ENCODE results near the gene ISCU. TPM values are rescaled to one million over a fixed set of nuclear protein-coding genes. Genes with fewer than 3 reads are reported as not detected.
"Not testable (repeated sequence)": the region's sequence is repeated elsewhere in the genome, so short reads cannot be mapped to it uniquely, and the experiment has no call there.

ISCU gene
- total RNA-seq, 1 donor from 2014 or later, result 67.8 TPM

- H3K4me3 Mint-ChIP-seq (ENCODE audit: unreplicated experiment), result no peak overlapping the region
- H3K4me1 Mint-ChIP-seq (ENCODE audit: unreplicated experiment), result no peaks in the 10 kb centered on the region
- peaks cover 31% of the 10 kb centered on the region for H3K36me3 Mint-ChIP-seq (ENCODE audit: low read depth, unreplicated experiment)
- no peaks in the 10 kb centered on the region for H3K9me3 Mint-ChIP-seq (ENCODE audit: unreplicated experiment)
- H3K27me3 Mint-ChIP-seq (ENCODE audit: unreplicated experiment), result no peaks in the 10 kb centered on the region
- TF ChIP-seq CTCF (IDR thresholded peaks at IDR 0.05; ENCODE audit: unreplicated experiment), result no peak
- DNase-seq (ENCODE audit: low spot score), result no peak
- H3K27ac Mint-ChIP-seq (ENCODE audit: unreplicated experiment), result no peak overlapping the region
Observed at GRCh38 chr12:108543652-108544051, 18.7 kb upstream of the ISCU start.

- no peak for DNase-seq (ENCODE audit: low spot score)
- H3K4me1 Mint-ChIP-seq (ENCODE audit: unreplicated experiment), result peaks cover 8% of the 10 kb centered on the region
- no peak overlapping the region for H3K27ac Mint-ChIP-seq (ENCODE audit: unreplicated experiment)
- no peaks in the 10 kb centered on the region for H3K27me3 Mint-ChIP-seq (ENCODE audit: unreplicated experiment)
- H3K9me3 Mint-ChIP-seq (ENCODE audit: unreplicated experiment), result no peaks in the 10 kb centered on the region
- no peak overlapping the region for H3K4me3 Mint-ChIP-seq (ENCODE audit: unreplicated experiment)
- TF ChIP-seq CTCF (IDR thresholded peaks at IDR 0.05; ENCODE audit: unreplicated experiment), result no peak
- peaks cover 27% of the 10 kb centered on the region for H3K36me3 Mint-ChIP-seq (ENCODE audit: low read depth, unreplicated experiment)
Observed at GRCh38 chr12:108547686-108548085, 14.7 kb upstream of the ISCU start.

GRCh38 chr12:108548954-108549521 is 13.4 kb upstream of the ISCU start:
- no peak overlapping the region for H3K4me3 Mint-ChIP-seq (ENCODE audit: unreplicated experiment)

GRCh38 chr12:108551535-108551934 is 10.9 kb upstream of the ISCU start:
- Mint-ChIP-seq H3K27me3 (ENCODE audit: unreplicated experiment) (no peaks in the 10 kb centered on the region), H3K36me3 (ENCODE audit: low read depth, unreplicated experiment) (peaks cover 8% of the 10 kb centered on the region), H3K9me3 (ENCODE audit: unreplicated experiment) (no peaks in the 10 kb centered on the region), H3K27ac (ENCODE audit: unreplicated experiment) (no peak overlapping the region), H3K4me3 (ENCODE audit: unreplicated experiment) (no peak overlapping the region), H3K4me1 (ENCODE audit: unreplicated experiment) (peaks cover 16% of the 10 kb centered on the region)
- DNase-seq (ENCODE audit: low spot score), result no peak
- no peak for TF ChIP-seq CTCF (IDR thresholded peaks at IDR 0.05; ENCODE audit: unreplicated experiment)

More at GRCh38 chr12:108548954-108549521, 13.4 kb upstream of the ISCU start:
- Mint-ChIP-seq H3K27ac (ENCODE audit: unreplicated experiment) (no peak overlapping the region), H3K9me3 (ENCODE audit: unreplicated experiment) (no peaks in the 10 kb centered on the region), H3K4me1 (ENCODE audit: unreplicated experiment) (peaks cover 8% of the 10 kb centered on the region), H3K27me3 (ENCODE audit: unreplicated experiment) (no peaks in the 10 kb centered on the region), H3K36me3 (ENCODE audit: low read depth, unreplicated experiment) (peaks cover 20% of the 10 kb centered on the region)
- TF ChIP-seq CTCF (IDR thresholded peaks at IDR 0.05; ENCODE audit: unreplicated experiment), result no peak
- DNase-seq (ENCODE audit: low spot score), result no peak

- Mint-ChIP-seq H3K27me3 (ENCODE audit: unreplicated experiment) (peaks cover 1% of the 10 kb centered on the region), H3K36me3 (ENCODE audit: low read depth, unreplicated experiment) (no peaks in the 10 kb centered on the region), H3K4me1 (ENCODE audit: unreplicated experiment) (peaks cover 28% of the 10 kb centered on the region), H3K4me3 (ENCODE audit: unreplicated experiment) (no peak overlapping the region), H3K27ac (ENCODE audit: unreplicated experiment) (no peak overlapping the region), H3K9me3 (ENCODE audit: unreplicated experiment) (no peaks in the 10 kb centered on the region)
- TF ChIP-seq CTCF (IDR thresholded peaks at IDR 0.05; ENCODE audit: unreplicated experiment), result no peak
- DNase-seq (ENCODE audit: low spot score), result no peak
Observed at GRCh38 chr12:108553799-108554198, 8.6 kb upstream of the ISCU start.

- not testable (repeated sequence) for H3K36me3 Mint-ChIP-seq (ENCODE audit: low read depth, unreplicated experiment); H3K27me3 Mint-ChIP-seq (ENCODE audit: unreplicated experiment); H3K4me3 Mint-ChIP-seq (ENCODE audit: unreplicated experiment); H3K27ac Mint-ChIP-seq (ENCODE audit: unreplicated experiment); DNase-seq (ENCODE audit: low spot score); H3K9me3 Mint-ChIP-seq (ENCODE audit: unreplicated experiment)
- H3K4me1 Mint-ChIP-seq (ENCODE audit: unreplicated experiment), result peaks cover 31% of the 10 kb centered on the region
Observed at GRCh38 chr12:108555383-108555782, 7.0 kb upstream of the ISCU start.

All from endothelial cell (in vitro differentiated cells).